K562 (cell line): ENCODE results near the gene RTBDN. TPM values are rescaled to one million over a fixed set of nuclear protein-coding genes. Genes with fewer than 3 reads are reported as not detected.

Experiments
- CCAR2 ChIP-seq: fragments of 200-400 bp; formaldehyde crosslinking; IDR thresholded peaks from 2 replicates; pipeline ENCODE4 v1.6.1; 2017; ENCODE audit warnings: mild to moderate bottlenecking, low read depth, low read length
- CCNT2 ChIP-seq: IDR thresholded peaks from 2 replicates; pipeline ENCODE4 v1.6.1; 2011; ENCODE audit warnings: borderline replicate concordance, low read depth, mild to moderate bottlenecking, moderate library complexity, mixed read lengths, low read length; ENCODE audit not compliant: insufficient read length; ENCODE audit errors: extremely low read depth
- CREM ChIP-seq: IDR thresholded peaks from 2 replicates; pipeline ENCODE4 v1.6.1; 2014; ENCODE audit warnings: antibody characterized with exemption, low read depth
- E2F3 ChIP-seq: fragments of 250-450 bp; sonication (Bioruptor Pico); IDR thresholded peaks from 2 replicates; pipeline ENCODE4 v1.4.0; 2020; ENCODE audit warnings: mild to moderate bottlenecking
- ELF1 ChIP-seq: fragments of 200-800 bp; sonication (Bioruptor generic); IDR thresholded peaks from 2 replicates; pipeline ENCODE4 v1.6.1; 2016; ENCODE audit warnings: missing genetic modification characterization, missing compliant biosample characterization
- ETV5 ChIP-seq: sonication (generic); formaldehyde crosslinking; IDR thresholded peaks from 2 replicates; pipeline ENCODE4 v1.4.0; 2020; ENCODE audit warnings: low read depth, mild to moderate bottlenecking, missing genetic modification reagents
- KDM4B ChIP-seq, 2 experiments: fragments of 450-650 bp in 1 of 2; sonication (generic) in 1 of 2; IDR thresholded peaks; 2 replicates each; pipeline ENCODE4 v1.6.1; 2016 to 2017; ENCODE audit warnings: borderline replicate concordance in 2 of 2, antibody characterized with exemption in 1 of 2, low read depth in 1 of 2, mild to moderate bottlenecking in 1 of 2
- MAZ ChIP-seq, 2 experiments: fragments of 450-650 bp in 1 of 2; sonication (generic) in 1 of 2; formaldehyde crosslinking; IDR thresholded peaks in 1 of 2; conservative IDR thresholded peaks in 1 of 2; 2 replicates each; pipeline versions ENCODE4 v1.4.0 to v1.5.0; 2020; ENCODE audit warnings: mild to moderate bottlenecking in 1 of 2, missing genetic modification reagents in 1 of 2
- NFE2 ChIP-seq: IDR thresholded peaks from 2 replicates; pipeline ENCODE4 v1.6.1; 2014; ENCODE audit warnings: antibody characterized with exemption, low read depth
- SUPT5H ChIP-seq: fragments of 450-650 bp; IDR thresholded peaks from 2 replicates; pipeline ENCODE4 v1.6.1; 2016
- TAF1 ChIP-seq: IDR thresholded peaks from 2 replicates; pipeline ENCODE4 v1.6.1; 2011; ENCODE audit warnings: mild to moderate bottlenecking, low read length, moderate library complexity; ENCODE audit not compliant: insufficient read depth, control insufficient read depth, severe bottlenecking; ENCODE audit errors: extremely low read depth
- ZFX ChIP-seq: sonication (generic); formaldehyde crosslinking; IDR thresholded peaks from 2 replicates; pipeline ENCODE4 v1.8.0; 2022; ENCODE audit warnings: mild to moderate bottlenecking, missing genetic modification reagents, moderate library complexity
- ZNF134 ChIP-seq: fragments of 250-450 bp; sonication (Bioruptor Pico); conservative IDR thresholded peaks from 2 replicates; pipeline ENCODE4 v1.4.0; 2020
- ZNF766 ChIP-seq: fragments of 200-800 bp; sonication (Bioruptor generic); conservative IDR thresholded peaks from 2 replicates; pipeline ENCODE4 v1.6.1; 2016; ENCODE audit warnings: missing genetic modification characterization, missing compliant biosample characterization
- polyA plus RNA-seq, 8 experiments: library from polyadenylated mRNA; depleted of rRNA in 4 of 8; stranded (reverse) in 5 of 8; unstranded in 3 of 8; fragments of >200 nt; fragmentation: Nextera tagmentation in 2 of 8; fragmentation: Illumina TruSeq in 1 of 8; extraction: Ambion mirVana in 2 of 8; extraction: Trizol in 1 of 8; gene quantifications; 2 replicates each; pipeline versions ENCODE4 v1.2.1 to v1.2.3, GENCODE V29; 2011 to 2014; ENCODE audit warnings: inconsistent platforms in 1 of 8, missing spikeins in 1 of 8
- total RNA-seq, 7 experiments: library from RNA; depleted of rRNA in 6 of 7; stranded (reverse); fragments of >200 nt in 6 of 7; fragmentation: Illumina TruSeq in 2 of 7; extraction: Trizol in 2 of 7; gene quantifications; 2 replicates each; pipeline versions ENCODE4 v1.2.1 to v1.2.3, GENCODE V29; 2011 to 2021; ENCODE audit warnings: low replicate concordance in 1 of 7
- TF ChIP-seq, protein P1 (sequence below): sonication (generic); formaldehyde crosslinking; IDR thresholded peaks from 2 replicates; pipeline ENCODE4 v1.8.0; 2023; ENCODE audit warnings: mild to moderate bottlenecking, missing genetic modification reagents
- TF ChIP-seq, protein P2 (sequence below): sonication (generic); formaldehyde crosslinking; IDR thresholded peaks from 2 replicates; pipeline ENCODE4 v1.8.0; 2022; ENCODE audit warnings: missing genetic modification reagents, mild to moderate bottlenecking, moderate library complexity, borderline replicate concordance
- TF ChIP-seq, protein P3 (sequence below): fragments of 450-650 bp; IDR thresholded peaks from 2 replicates; pipeline ENCODE4 v1.6.1; 2016; ENCODE audit warnings: borderline replicate concordance
- TF ChIP-seq, protein P4 (sequence below): fragments of 250-450 bp; sonication (Bioruptor Pico); IDR thresholded peaks from 2 replicates; pipeline ENCODE4 v1.5.1; 2021; ENCODE audit warnings: mild to moderate bottlenecking

Gene RTBDN
- total and polyA plus RNA-seq, 9 of the 15 experiments (the other 6 are each of a cell fraction or from before 2014, with no cell fraction given): 0.20 to 2.3 (median 0.72) TPM; not detected in 1

DNA sequence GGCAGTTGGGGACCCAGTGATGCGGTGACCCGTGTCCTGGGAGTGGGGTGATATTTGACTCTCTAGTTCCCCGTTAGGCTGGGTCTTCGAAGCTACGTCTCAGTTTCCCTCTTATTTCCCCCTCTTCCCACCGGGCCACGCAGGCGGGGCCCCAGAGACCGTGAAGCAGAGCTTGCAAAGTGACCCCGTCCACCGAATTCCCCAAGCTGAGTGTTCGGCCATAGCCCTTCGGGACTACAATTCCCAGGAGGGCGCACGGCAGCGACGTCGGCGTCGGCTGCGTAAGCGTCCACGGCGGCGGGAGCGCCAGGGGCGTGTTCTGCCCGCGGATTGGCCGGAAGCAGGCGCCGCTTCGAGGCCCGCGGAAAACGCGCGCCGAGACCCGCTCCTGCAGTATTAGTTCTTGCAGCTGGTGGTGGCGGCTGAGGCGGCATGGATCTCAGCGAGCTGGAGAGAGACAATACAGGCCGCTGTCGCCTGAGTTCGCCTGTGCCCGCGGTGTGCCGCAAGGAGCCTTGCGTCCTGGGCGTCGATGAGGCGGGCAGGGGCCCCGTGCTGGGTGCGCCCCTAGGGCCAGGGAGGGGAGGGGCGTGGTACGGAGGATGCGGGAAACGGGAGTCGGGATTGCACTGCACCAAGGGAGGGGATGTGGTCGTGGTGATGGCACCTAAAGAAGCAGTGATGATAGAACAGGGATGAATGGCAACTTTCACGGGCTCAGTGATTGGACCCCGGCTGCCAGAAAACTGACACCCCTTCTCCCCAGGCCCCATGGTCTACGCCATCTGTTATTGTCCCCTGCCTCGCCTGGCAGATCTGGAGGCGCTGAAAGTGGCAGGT is 27.9 kb downstream of the RTBDN start, which contains the start of gene RNASEH2A (continued):
- peak in 1 of 2 experiments; percentile 77; a peak in 1 of 4 replicates for TF ChIP-seq KDM4B (IDR thresholded peaks at IDR 0.05; ENCODE audit: borderline replicate concordance in 2 of 2, low read depth in 1 of 2)
- TF ChIP-seq TAF1: peak; percentile 57
- no peak for TF ChIP-seq CCAR2
- TF ChIP-seq, protein P1, sequence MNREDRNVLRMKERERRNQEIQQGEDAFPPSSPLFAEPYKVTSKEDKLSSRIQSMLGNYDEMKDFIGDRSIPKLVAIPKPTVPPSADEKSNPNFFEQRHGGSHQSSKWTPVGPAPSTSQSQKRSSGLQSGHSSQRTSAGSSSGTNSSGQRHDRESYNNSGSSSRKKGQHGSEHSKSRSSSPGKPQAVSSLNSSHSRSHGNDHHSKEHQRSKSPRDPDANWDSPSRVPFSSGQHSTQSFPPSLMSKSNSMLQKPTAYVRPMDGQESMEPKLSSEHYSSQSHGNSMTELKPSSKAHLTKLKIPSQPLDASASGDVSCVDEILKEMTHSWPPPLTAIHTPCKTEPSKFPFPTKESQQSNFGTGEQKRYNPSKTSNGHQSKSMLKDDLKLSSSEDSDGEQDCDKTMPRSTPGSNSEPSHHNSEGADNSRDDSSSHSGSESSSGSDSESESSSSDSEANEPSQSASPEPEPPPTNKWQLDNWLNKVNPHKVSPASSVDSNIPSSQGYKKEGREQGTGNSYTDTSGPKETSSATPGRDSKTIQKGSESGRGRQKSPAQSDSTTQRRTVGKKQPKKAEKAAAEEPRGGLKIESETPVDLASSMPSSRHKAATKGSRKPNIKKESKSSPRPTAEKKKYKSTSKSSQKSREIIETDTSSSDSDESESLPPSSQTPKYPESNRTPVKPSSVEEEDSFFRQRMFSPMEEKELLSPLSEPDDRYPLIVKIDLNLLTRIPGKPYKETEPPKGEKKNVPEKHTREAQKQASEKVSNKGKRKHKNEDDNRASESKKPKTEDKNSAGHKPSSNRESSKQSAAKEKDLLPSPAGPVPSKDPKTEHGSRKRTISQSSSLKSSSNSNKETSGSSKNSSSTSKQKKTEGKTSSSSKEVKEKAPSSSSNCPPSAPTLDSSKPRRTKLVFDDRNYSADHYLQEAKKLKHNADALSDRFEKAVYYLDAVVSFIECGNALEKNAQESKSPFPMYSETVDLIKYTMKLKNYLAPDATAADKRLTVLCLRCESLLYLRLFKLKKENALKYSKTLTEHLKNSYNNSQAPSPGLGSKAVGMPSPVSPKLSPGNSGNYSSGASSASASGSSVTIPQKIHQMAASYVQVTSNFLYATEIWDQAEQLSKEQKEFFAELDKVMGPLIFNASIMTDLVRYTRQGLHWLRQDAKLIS (CRISPR knock-in tag): 0 out of 2 replicates have a peak, but pooled peaks have one; percentile 75
- peak; percentile 90 for TF ChIP-seq SUPT5H
- TF ChIP-seq ELF1: peak; percentile 34
- TF ChIP-seq CCNT2: peak; percentile 40
- TF ChIP-seq ZFX (CRISPR knock-in tag): peak; percentile 92
- TF ChIP-seq, protein P2, sequence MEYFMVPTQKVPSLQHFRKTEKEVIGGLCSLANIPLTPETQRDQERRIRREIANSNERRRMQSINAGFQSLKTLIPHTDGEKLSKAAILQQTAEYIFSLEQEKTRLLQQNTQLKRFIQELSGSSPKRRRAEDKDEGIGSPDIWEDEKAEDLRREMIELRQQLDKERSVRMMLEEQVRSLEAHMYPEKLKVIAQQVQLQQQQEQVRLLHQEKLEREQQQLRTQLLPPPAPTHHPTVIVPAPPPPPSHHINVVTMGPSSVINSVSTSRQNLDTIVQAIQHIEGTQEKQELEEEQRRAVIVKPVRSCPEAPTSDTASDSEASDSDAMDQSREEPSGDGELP (CRISPR knock-in tag): peak; percentile 98
- 0 out of 2 replicates have a peak, but pooled peaks have one; percentile 1 for TF ChIP-seq NFE2
- TF ChIP-seq MAZ (CRISPR knock-in tag; conservative IDR thresholded peaks at IDR 0.05 in 1 of 2, IDR thresholded peaks at IDR 0.05 in 1 of 2): peak; percentile 73 to 82; a peak in 2 of 4 replicates
- TF ChIP-seq E2F3 (CRISPR knock-in tag): 0 out of 2 replicates have a peak, but pooled peaks have one; percentile 73
- no peak for TF ChIP-seq ZNF134
- peak; percentile 97 for TF ChIP-seq CREM
- TF ChIP-seq, protein P3, sequence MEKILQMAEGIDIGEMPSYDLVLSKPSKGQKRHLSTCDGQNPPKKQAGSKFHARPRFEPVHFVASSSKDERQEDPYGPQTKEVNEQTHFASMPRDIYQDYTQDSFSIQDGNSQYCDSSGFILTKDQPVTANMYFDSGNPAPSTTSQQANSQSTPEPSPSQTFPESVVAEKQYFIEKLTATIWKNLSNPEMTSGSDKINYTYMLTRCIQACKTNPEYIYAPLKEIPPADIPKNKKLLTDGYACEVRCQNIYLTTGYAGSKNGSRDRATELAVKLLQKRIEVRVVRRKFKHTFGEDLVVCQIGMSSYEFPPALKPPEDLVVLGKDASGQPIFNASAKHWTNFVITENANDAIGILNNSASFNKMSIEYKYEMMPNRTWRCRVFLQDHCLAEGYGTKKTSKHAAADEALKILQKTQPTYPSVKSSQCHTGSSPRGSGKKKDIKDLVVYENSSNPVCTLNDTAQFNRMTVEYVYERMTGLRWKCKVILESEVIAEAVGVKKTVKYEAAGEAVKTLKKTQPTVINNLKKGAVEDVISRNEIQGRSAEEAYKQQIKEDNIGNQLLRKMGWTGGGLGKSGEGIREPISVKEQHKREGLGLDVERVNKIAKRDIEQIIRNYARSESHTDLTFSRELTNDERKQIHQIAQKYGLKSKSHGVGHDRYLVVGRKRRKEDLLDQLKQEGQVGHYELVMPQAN: peak; percentile 94
- no peak for TF ChIP-seq ZNF766 (CRISPR knock-in tag)
- TF ChIP-seq, protein P4, sequence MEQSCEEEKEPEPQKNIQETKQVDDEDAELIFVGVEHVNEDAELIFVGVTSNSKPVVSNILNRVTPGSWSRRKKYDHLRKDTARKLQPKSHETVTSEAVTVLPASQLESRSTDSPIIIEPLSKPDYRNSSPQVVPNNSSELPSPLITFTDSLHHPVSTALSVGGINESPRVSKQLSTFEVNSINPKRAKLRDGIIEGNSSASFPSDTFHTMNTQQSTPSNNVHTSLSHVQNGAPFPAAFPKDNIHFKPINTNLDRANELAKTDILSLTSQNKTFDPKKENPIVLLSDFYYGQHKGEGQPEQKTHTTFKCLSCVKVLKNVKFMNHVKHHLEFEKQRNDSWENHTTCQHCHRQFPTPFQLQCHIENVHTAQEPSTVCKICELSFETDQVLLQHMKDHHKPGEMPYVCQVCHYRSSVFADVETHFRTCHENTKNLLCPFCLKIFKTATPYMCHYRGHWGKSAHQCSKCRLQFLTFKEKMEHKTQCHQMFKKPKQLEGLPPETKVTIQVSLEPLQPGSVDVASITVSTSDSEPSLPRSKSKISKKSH (CRISPR knock-in tag): no peak
- peak; percentile 85 for TF ChIP-seq ETV5 (CRISPR knock-in tag)
